HG02678 (cell line): ENCODE data around the gene TSEN2.
"Not testable (repeated sequence)": the region's sequence is repeated elsewhere in the genome, so short reads cannot be mapped to it uniquely, and the experiment has no call there.

Source experiments
- ATAC-seq: cut with Tn5 transposase; IDR thresholded peaks from one replicate; pipeline ENCODE4 v1.9.1; 2021; ENCODE audit warnings: mild to moderate bottlenecking, moderate library complexity; ENCODE audit not compliant: unreplicated experiment

The TSEN2 gene

GRCh38 chr3:12484198-12484982 is at the start of gene TSEN2:
Gene TSEN2, plus strand, starts transcription at chr3:12484480. Its CDS starts 5,321 bp downstream, at chr3:12489801.
- ATAC-seq, result peak; percentile 93

- ATAC-seq, result no peak
Observed at GRCh38 chr3:12436514-12437220, 47.6 kb upstream of the TSEN2 start.

GRCh38 chr3:12437221-12437605 is 47.1 kb upstream of the TSEN2 start:
- no peak for ATAC-seq

GRCh38 chr3:12437861-12438260 is 46.4 kb upstream of the TSEN2 start:
- ATAC-seq, result no peak

- no peak for ATAC-seq
Observed at GRCh38 chr3:12438318-12438717, 46.0 kb upstream of the TSEN2 start.

GRCh38 chr3:12439161-12439940 is 44.9 kb upstream of the TSEN2 start:
- ATAC-seq, result no peak

GRCh38 chr3:12440927-12441714 is 43.2 kb upstream of the TSEN2 start:
- no peak for ATAC-seq

GRCh38 chr3:12442654-12443501 is 41.4 kb upstream of the TSEN2 start:
- no peak for ATAC-seq

- ATAC-seq, result no peak
Observed at GRCh38 chr3:12443781-12444522, 40.3 kb upstream of the TSEN2 start.

GRCh38 chr3:12444582-12445471 is 39.5 kb upstream of the TSEN2 start:
- ATAC-seq, result no peak

GRCh38 chr3:12445523-12446240 is 38.6 kb upstream of the TSEN2 start:
- ATAC-seq, result no peak

- ATAC-seq, result no peak
Observed at GRCh38 chr3:12446298-12446697, 38.0 kb upstream of the TSEN2 start.

GRCh38 chr3:12447075-12447474 is 37.2 kb upstream of the TSEN2 start:
- ATAC-seq, result no peak

GRCh38 chr3:12448404-12449202 is 35.7 kb upstream of the TSEN2 start:
- not testable (repeated sequence) for ATAC-seq

- no peak for ATAC-seq
Observed at GRCh38 chr3:12449889-12450682, 34.2 kb upstream of the TSEN2 start.

- ATAC-seq, result no peak
Observed at GRCh38 chr3:12451481-12451880, 32.8 kb upstream of the TSEN2 start.
